C4-2B (cell line): ENCODE results near the gene UNC5C.

Source experiments
- CTCF ChIP-seq: fragments of 450-650 bp; conservative IDR thresholded peaks from 2 replicates; pipeline ENCODE4 v1.5.1; 2017; ENCODE audit warnings: mild to moderate bottlenecking
- ZFX ChIP-seq: fragments of 450-650 bp; IDR thresholded peaks from 2 replicates; pipeline ENCODE4 v1.6.1; 2017

- no peak for TF ChIP-seq CTCF
- no peak for TF ChIP-seq ZFX
Observed at GRCh38 chr4:95157596-95157995, 391.2 kb downstream of the UNC5C start.
